Adrenal gland (tissue), 12 donors: ENCODE results near the gene PRSS56. TPM values are rescaled to one million over a fixed set of nuclear protein-coding genes. Genes with fewer than 3 reads are reported as not detected.

Experiments
- DNase-seq, 7 donors: peaks; one replicate each; pipeline ENCODE4 v3.0.0-alpha.2; 2019 to 2020
- H3K27ac ChIP-seq, 5 donors: fragments of 200-600 bp; sonication (generic) in 4 of 5; 1 replicate in 3 of 5; 2 replicates in 2 of 5; pipeline versions ENCODE4 v1.5.1 to v1.8.0; 2016 to 2020; ENCODE audit warnings: mild to moderate bottlenecking in 1 of 5
- H3K27me3 ChIP-seq: fragments of 200-600 bp; 2 replicates; pipeline ENCODE4 v1.8.0; 2021
- H3K36me3 ChIP-seq, 2 donors: fragments of 200-600 bp; replicated peaks in 1 of 2; 1 replicate in 1 of 2; 2 replicates in 1 of 2; pipeline versions ENCODE4 v1.5.1 to v1.8.0; 2018 to 2022
- H3K4me1 ChIP-seq, 2 donors: fragments of 200-600 bp; replicated peaks in 1 of 2; 1 replicate in 1 of 2; 2 replicates in 1 of 2; pipeline versions ENCODE4 v1.5.1 to v1.8.0; 2018 to 2021
- H3K4me3 ChIP-seq, 4 donors: fragments of 200-600 bp; sonication (generic) in 3 of 4; one replicate each; pipeline ENCODE4 v1.5.1; 2016 to 2018
- H3K9me3 ChIP-seq, 3 donors: fragments of 200-600 bp; sonication (generic) in 1 of 3; replicated peaks in 1 of 3; 1 replicate in 2 of 3; 2 replicates in 1 of 3; pipeline versions ENCODE4 v1.5.1 to v1.8.0; 2016 to 2021
- CTCF ChIP-seq, 6 experiments: fragments of 450-650 bp in 4 of 6; fragments of 200-600 bp in 2 of 6; sonication (generic) in 1 of 6; IDR thresholded peaks; 1 replicate in 5 of 6; 2 replicates in 1 of 6; pipeline versions ENCODE4 v1.5.1 to v1.8.0; 2016 to 2021; ENCODE audit warnings: antibody characterized with exemption in 6 of 6, mild to moderate bottlenecking in 2 of 6, moderate library complexity in 1 of 6
- POLR2A ChIP-seq, 2 donors: fragments of 450-650 bp; IDR thresholded peaks; one replicate each; pipeline ENCODE4 v1.6.1; 2017; ENCODE audit warnings: antibody characterized with exemption in 2 of 2, mild to moderate bottlenecking in 2 of 2, moderate library complexity in 1 of 2
- WGBS, 4 donors: extraction: QIAGEN DNeasy Blood & Tissue Kit in 2 of 4; methylation state at CpG; one replicate each; pipeline versions ENCODE4 v1.1.5 to v1.1.7; 2013 to 2017; 5-methylcytosine and 5-hydroxymethylcytosine counted together
- intact Hi-C, 2 donors: fragments of 100-400 bp; cut with DNase I; formaldehyde crosslinking; loops; one replicate each; pipeline versions ENCODE4 v1.14.1 to v1.15.0; 2022 to 2023
- polyA plus RNA-seq, 3 donors: library from polyadenylated mRNA; stranded (reverse); fragments of 200-250 nt in 2 of 3; fragments of 350-450 nt in 1 of 3; fragmentation: Illumina TruSeq in 1 of 3; extraction: RNeasy Lipid Tissue Mini Kit (QIAGEN cat#74804) in 1 of 3; gene quantifications; one replicate each; pipeline ENCODE4 v1.2.3, GENCODE V29; 2013 to 2014
- total RNA-seq, 9 donors: library from RNA; depleted of rRNA in 4 of 9; stranded (reverse); fragments of >200 nt in 4 of 9; fragments of 120-200 nt in 1 of 9; fragmentation: NEBNext Ultra II Directional in 1 of 9; extraction: Animal tissue kit (Norgen Biotek cat#: 25700) in 1 of 9; gene quantifications; one replicate each; pipeline versions ENCODE4 v1.1.0 to v1.2.4, GENCODE V29; 2013 to 2023
- donor health status: healthy with polysubstance abuse.
- donor health status: Bipolar disorder and iron deficiency.
- donor health status: DM: yes; HTN: yes; CAD: no.
- donor health status: DM: no; HTN: no; CAD: no.
- donor health status: DM: no; HTN: no; CAD: no.
- donor health status: DM: yes; HTN: yes; CAD: no.

The PRSS56 gene
- total and polyA plus RNA-seq, 12 donors, result 0.06 to 0.28 (median 0.07) TPM; not detected in 9

- intact Hi-C loops, result no loop called here
- Histone ChIP-seq H3K27me3 (no peaks in the 10 kb centered on the region), H3K27ac (peak overlapping the region; percentile 71 to 89 (median 79)), H3K36me3 (no peaks in the 10 kb centered on the region), H3K4me3 (no peak overlapping the region), H3K9me3 (no peaks in the 10 kb centered on the region), H3K4me1 (peaks cover 16 to 27% of the 10 kb centered on the region in 2 donors)
- WGBS, 4 donors, result 4 to 56% (median 29%) methylated on average over 6 to 10 of the region's 10 CpGs
- no peak for TF ChIP-seq POLR2A (IDR thresholded peaks at IDR 0.05)
- TF ChIP-seq CTCF (IDR thresholded peaks at IDR 0.05), result no peak
- DNase-seq, result peak in 4 of 7 donors; percentile 37 to 49 (median 40)
These were observed 18.3 kb upstream of the PRSS56 start for GRCh38 chr2:232501794-232502390.

GRCh38 chr2:232502511-232502910, 17.7 kb upstream of the PRSS56 start:
- no peaks in the 10 kb centered on the region for H3K36me3 ChIP-seq
- intact Hi-C loops, result no loop called here
- peak in 5 of 7 donors; percentile 43 to 64 (median 49) for DNase-seq
- peak overlapping the region in 1 of 4 donors; percentile 52 for H3K4me3 ChIP-seq
- no peaks in the 10 kb centered on the region for H3K9me3 ChIP-seq
- TF ChIP-seq CTCF (IDR thresholded peaks at IDR 0.05) (no peak), POLR2A (IDR thresholded peaks at IDR 0.05) (no peak)
- H3K27ac ChIP-seq, result peak overlapping the region in 2 of 5 donors; percentile 81 to 89
- H3K4me1 ChIP-seq, result peaks cover 16 to 27% of the 10 kb centered on the region in 2 donors
- no peaks in the 10 kb centered on the region for H3K27me3 ChIP-seq
- 2 to 19% (median 17%) methylated on average over 5 to 20 of the region's 21 CpGs for WGBS, 4 donors

- WGBS, 4 donors, result 15 to 47% (median 18%) methylated on average over 24 to 74 of the region's 75 CpGs
- DNase-seq, result peak; percentile 44 to 84 (median 68)
- Histone ChIP-seq H3K27ac (peak overlapping the region in 2 of 5 donors; percentile 44 to 89), H3K36me3 (no peaks in the 10 kb centered on the region), H3K4me3 (peak overlapping the region in 1 of 4 donors; percentile 52), H3K27me3 (no peaks in the 10 kb centered on the region), H3K9me3 (no peaks in the 10 kb centered on the region), H3K4me1 (peaks cover 16 to 27% of the 10 kb centered on the region in 2 donors)
- intact Hi-C loops, result no loop called here
- TF ChIP-seq CTCF (IDR thresholded peaks at IDR 0.05), result no peak
- no peak for TF ChIP-seq POLR2A (IDR thresholded peaks at IDR 0.05)
These were observed 17.0 kb upstream of the PRSS56 start for GRCh38 chr2:232502911-232503808.

- TF ChIP-seq CTCF (IDR thresholded peaks at IDR 0.05) (no peak), POLR2A (IDR thresholded peaks at IDR 0.05) (no peak)
- intact Hi-C loops, result no loop called here
- 59 to 68% (median 63%) methylated on average over 16 of the region's 16 CpGs for WGBS, 4 donors
- H3K4me3 ChIP-seq, result no peak overlapping the region
- H3K36me3 ChIP-seq, result no peaks in the 10 kb centered on the region
- H3K27me3 ChIP-seq, result no peaks in the 10 kb centered on the region
- no peaks in the 10 kb centered on the region for H3K9me3 ChIP-seq
- peak overlapping the region in 1 of 5 donors; percentile 44 for H3K27ac ChIP-seq
- peaks cover 16 to 27% of the 10 kb centered on the region in 2 donors for H3K4me1 ChIP-seq
- no peak for DNase-seq
These were observed 16.3 kb upstream of the PRSS56 start for GRCh38 chr2:232503809-232504323.
